HG02884 (cell line): Measurements from ENCODE around the gene CASKIN1.

ENCODE experiments used
- ATAC-seq: cut with Tn5 transposase; IDR thresholded peaks from one replicate; pipeline ENCODE4 v1.9.1; 2021; ENCODE audit warnings: mild to moderate bottlenecking, moderate library complexity; ENCODE audit not compliant: unreplicated experiment

CASKIN1 gene

DNA sequence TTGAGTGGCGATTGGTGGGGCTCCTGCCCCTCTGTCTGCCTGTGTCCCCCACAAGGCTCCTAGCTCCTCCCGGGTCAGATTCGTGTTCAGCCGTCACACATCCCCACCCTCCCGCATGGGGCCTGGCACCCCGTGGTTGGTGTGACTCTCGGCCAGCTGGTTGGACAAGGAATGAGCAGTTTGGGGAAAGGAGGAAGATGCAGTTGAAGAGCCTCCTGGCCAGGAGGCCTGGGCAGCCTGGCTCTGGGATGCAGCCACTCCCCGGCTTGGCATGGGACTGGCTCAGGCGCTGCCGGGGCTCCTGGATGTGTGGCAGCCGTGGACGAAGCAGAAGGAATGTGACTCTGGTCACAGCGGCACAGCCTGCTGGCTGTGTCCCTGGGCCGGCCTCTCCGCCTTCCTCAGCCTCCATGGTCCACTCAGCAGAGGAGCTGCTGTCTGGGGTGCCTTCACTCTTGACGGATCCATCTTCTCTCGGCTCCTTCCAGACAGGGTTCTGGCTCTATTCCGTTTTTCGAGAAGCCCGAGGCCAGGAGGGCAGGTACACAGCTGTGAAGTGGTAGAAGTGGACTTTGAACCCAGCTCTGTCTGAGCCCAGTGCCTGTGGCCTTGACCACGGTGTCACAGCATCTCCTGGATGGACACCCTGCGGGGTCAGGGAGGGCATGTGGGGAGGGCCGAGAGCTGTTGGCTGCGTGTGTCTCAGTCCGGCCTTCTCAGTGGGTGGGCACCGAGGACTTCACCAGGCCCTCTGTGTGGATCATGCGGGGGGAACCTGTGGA is 38.7 kb downstream of the CASKIN1 start:
- ATAC-seq = no peak

GRCh38 chr16:2156849-2157224 is 39.6 kb downstream of the CASKIN1 start:
- ATAC-seq = no peak

DNA sequence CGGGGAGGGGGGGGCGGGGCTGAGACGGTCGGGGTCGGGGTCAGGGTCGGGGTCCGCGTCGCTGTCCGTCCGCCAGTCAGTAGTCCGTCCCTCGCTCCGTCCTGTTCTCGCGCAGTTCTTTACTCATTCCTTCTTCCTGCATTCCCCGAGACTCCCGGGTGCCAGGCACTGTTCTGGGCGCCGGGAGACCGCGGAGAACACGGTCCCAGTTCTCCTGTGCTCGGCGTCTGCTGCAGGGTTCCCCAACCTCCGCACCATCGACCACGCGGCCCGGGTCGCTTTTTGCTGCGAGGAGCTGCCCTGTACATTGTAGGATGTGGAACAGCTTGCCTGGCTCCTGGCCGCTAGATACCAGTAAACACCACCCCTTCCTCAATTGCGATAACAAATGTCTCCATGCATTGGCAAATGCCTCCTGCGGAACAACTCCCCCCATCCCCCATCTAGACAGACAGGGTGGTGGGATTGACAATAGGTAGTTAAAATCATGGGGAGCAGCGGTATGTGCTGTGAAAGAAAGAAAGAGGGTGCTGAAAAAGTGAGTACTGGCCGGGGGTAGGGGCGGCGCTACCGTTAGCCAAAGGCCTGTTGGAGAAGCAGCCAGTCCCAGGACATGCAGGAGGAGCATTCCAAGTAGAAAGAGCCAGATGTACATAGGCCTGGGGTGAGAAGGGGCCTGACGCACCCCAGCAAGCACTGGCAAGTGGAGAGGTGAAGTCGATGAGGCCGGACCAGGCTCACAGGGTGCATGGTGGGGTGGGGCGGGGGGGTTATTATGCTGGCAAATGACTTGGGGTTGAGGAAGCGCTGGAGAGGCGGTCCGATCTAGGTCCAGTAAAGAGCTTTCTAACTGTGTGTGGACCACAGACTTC is 40.2 kb downstream of the CASKIN1 start:
- no peak for ATAC-seq

GRCh38 chr16:2155091-2155950 is 41.1 kb downstream of the CASKIN1 start, which contains the start of gene TRAF7:
Gene TRAF7, plus strand, starts transcription at chr16:2155782. Its CDS starts 8,139 bp downstream, at chr16:2163921.
- ATAC-seq = peak; percentile 85

- ATAC-seq = no peak
These were observed 41.8 kb downstream of the CASKIN1 start for GRCh38 chr16:2154533-2155090.

DNA sequence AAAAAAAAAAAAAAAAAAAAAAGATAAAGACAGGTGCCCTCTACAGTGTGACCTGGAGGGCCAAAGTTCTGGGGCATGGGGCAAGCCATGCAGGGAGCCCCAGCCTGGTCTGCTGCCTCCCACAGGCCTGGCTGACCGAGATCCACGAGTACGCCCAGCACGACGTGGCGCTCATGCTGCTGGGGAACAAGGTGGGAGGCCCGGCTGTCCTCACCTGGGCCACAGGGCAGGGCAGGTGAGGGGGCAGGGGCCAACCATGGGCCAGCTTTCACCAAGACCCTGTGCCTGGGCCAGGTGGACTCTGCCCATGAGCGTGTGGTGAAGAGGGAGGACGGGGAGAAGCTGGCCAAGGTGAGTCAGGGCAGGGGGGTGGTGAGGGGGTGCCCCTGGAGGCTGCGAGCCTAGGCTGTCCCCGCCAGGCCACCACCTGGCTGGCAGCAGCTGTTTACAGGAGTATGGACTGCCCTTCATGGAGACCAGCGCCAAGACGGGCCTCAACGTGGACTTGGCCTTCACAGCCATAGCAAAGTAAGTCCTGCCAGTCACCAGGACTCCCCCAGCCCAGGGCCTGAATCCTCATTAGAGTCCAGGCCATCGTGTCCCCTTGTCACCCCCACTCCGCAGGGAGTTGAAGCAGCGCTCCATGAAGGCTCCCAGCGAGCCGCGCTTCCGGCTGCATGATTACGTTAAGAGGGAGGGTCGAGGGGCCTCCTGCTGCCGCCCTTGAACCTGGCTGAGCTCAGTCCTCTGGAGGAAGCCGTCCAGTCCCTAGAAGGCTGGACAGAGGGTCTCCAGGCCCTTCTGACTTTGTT is 43.5 kb downstream of the CASKIN1 start:
- no peak for ATAC-seq

GRCh38 chr16:2151188-2152091 is 45.0 kb downstream of the CASKIN1 start:
- ATAC-seq = no peak

DNA sequence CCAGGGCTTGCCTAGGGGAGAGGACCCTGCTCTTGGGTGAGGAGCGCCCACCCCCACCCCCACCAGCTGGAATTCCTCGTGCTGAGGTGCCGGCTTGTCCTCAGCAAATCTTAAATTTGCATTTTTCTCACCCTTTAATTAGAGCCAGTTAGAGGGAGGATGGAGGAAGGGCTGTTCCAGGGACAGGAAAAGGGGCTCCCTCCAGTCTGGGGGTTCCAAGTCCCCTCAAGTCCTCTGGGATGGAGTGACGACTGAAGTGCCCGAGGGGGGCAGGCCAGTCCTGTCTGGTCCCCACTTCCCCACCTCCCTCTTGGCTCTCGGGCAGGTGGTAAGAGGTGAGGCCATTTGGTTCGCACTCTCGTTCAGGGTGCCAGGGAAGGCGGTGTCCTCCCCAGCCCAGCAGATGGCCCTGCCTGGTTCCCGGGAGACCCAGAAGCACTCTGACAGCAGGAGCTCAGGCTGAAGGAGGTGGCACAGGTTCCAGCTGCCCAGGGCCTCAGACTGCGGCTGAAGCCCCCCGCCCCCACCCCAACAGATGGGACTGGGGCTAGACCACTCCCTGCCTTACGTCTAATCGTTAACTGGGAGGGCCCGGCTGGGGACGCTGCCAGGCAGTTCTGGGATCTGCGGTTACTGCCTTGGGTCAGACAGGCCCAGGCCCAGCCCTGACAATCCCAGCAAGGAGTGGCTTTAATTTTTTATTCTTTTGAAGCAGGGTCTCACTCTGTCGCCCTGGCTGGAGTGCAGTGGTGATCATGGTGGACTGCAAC is 45.8 kb downstream of the CASKIN1 start:
- no peak for ATAC-seq

- ATAC-seq = no peak
These were observed 46.6 kb downstream of the CASKIN1 start for GRCh38 chr16:2149630-2150417.

- no peak for ATAC-seq
These were observed 47.4 kb downstream of the CASKIN1 start for GRCh38 chr16:2148714-2149629.

- no peak for ATAC-seq
These were observed 48.3 kb downstream of the CASKIN1 start, which contains the start of gene RAB26 for GRCh38 chr16:2147981-2148671. Gene RAB26, plus strand, starts transcription at chr16:2148625. Its CDS starts 159 bp downstream, at chr16:2148784.

DNA sequence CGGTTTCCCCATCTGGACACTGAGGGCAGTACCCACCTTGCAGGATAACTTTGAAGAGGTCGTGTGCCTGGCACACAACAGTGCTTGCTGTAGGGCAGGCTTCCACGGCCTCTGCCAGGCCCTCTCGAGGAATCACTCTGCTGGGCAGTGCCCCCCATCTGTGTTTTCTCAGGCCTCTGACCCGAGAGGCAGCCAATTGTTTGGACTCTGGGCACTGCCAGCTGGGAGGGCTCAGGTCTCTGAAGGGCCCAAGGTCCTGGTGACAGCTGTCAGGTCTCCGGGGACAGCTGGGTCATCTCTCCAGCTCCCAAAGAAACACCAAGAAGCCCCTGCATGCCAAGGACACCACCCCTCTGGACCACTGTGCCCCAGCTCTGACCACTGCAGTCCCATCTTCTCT is 49.0 kb downstream of the CASKIN1 start:
- no peak for ATAC-seq

DNA sequence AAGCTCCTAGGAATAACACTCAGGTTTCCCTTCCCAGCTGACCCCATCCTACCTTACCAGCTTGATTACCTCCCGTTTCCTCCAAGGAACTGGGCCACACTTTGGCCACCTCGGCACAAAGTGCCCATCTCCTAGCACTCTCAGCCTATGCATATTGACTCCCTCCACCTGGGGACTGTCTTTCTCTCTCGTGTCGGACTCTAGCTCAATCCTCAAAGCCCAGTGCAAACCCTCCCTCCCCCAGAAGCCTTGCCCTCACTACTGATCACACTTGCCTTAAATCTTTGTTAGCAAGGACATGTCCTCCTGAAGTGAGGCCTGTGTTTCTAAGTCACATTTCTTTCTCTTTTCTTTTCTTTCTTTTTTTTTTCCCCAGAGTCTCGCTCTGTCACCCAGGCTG is 50.6 kb downstream of the CASKIN1 start:
- no peak for ATAC-seq

DNA sequence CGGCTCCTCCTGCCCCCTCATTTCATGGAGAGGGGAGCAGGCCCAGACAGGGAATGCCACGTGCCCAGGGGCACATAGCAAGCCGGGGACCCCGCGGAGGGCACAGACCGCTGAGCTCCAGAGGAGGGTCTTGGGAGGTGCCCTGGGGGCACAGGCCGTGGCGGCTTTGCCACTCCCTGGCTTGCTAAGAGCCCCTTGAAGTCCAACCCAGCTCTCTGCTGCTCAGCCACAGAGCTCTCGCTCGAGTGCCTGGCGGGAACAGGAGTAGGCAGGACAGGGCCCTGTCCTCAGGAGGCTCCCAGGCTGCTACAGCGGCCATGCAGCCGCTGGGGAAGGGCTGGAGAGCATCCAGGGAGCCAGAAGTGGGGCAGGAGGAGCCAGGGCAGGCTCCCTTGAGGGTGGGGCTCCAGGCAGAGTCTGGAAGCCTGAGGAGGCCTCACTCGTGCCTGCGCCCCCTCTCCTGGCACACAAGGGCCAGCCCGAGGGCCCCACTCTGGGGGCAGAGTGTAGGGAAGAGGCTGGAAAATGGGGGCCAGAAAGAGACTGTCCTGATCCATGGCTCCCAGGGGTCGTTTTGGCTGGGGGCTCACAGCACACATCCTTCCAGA is 52.4 kb downstream of the CASKIN1 start:
- ATAC-seq = no peak
